HL-60 (cell line): ENCODE results near the gene C1D.

Experiments
- DNase-seq, 2 experiments: peaks; one replicate each; pipeline ENCODE4 v3.0.0-alpha.2; 2010 to 2020; ENCODE audit warnings: low read depth in 1 of 2, low spot score in 1 of 2
- H3K27ac ChIP-seq: fragments of 250-450 bp; sonication (Bioruptor Pico); replicated peaks from 2 replicates; pipeline ENCODE4 v1.5.1; 2020; ENCODE audit warnings: mild to moderate bottlenecking, moderate library complexity
- H3K27me3 ChIP-seq: fragments of 250-450 bp; sonication (Bioruptor Pico); 2 replicates; pipeline ENCODE4 v1.5.1; 2021; ENCODE audit warnings: mild to moderate bottlenecking, moderate library complexity; ENCODE audit not compliant: insufficient read depth, poor library complexity, severe bottlenecking
- H3K4me3 ChIP-seq: replicated peaks from 2 replicates; pipeline ENCODE4 v1.5.1; 2011; ENCODE audit warnings: mild to moderate bottlenecking, control low read depth, low read length; ENCODE audit not compliant: insufficient read depth
- CTCF ChIP-seq: IDR thresholded peaks from one replicate; pipeline ENCODE4 v1.5.1; 2011; ENCODE audit warnings: low read length, control low read depth, inconsistent platforms; ENCODE audit not compliant: insufficient read depth
- GABPA ChIP-seq: IDR thresholded peaks from 2 replicates; pipeline ENCODE4 v1.6.1; 2012; ENCODE audit warnings: low read depth
- POLR2AphosphoS5 ChIP-seq: IDR thresholded peaks from 2 replicates; pipeline ENCODE4 v1.6.1; 2012; ENCODE audit warnings: low read depth
- REST ChIP-seq: IDR thresholded peaks from 2 replicates; pipeline ENCODE4 v1.6.1; 2012; ENCODE audit warnings: low read depth; ENCODE audit not compliant: insufficient replicate concordance
- SPI1 ChIP-seq: IDR thresholded peaks from 2 replicates; pipeline ENCODE4 v1.6.1; 2012; ENCODE audit warnings: low read depth, mild to moderate bottlenecking, borderline replicate concordance

C1D gene

GRCh38 chr2:68094111-68094510 is 31.3 kb upstream of the C1D start:
- no peak for DNase-seq
- no peaks in the 10 kb centered on the region for H3K27me3 ChIP-seq
- H3K4me3 ChIP-seq = no peak overlapping the region
- TF ChIP-seq CTCF = no peak
- no peak for TF ChIP-seq GABPA
- no peak for TF ChIP-seq REST
- TF ChIP-seq SPI1 = no peak
- no peak for TF ChIP-seq POLR2AphosphoS5
- no peak overlapping the region for H3K27ac ChIP-seq

GRCh38 chr2:68093634-68094033 is 30.8 kb upstream of the C1D start:
- Histone ChIP-seq H3K4me3 (no peak overlapping the region), H3K27me3 (no peaks in the 10 kb centered on the region), H3K27ac (no peak overlapping the region)
- TF ChIP-seq SPI1 (no peak), CTCF (no peak), POLR2AphosphoS5 (no peak), REST (no peak), GABPA (no peak)
- no peak for DNase-seq

- H3K27ac ChIP-seq = no peak overlapping the region
- DNase-seq = peak in 1 of 2 experiments; percentile 17
- TF ChIP-seq POLR2AphosphoS5 (no peak), GABPA (no peak), CTCF (no peak), REST (no peak), SPI1 (no peak)
These were observed 28.7 kb upstream of the C1D start for GRCh38 chr2:68091439-68092034.

More at GRCh38 chr2:68091439-68092034, 28.7 kb upstream of the C1D start:
- Histone ChIP-seq H3K27me3 (no peaks in the 10 kb centered on the region), H3K4me3 (no peak overlapping the region)
